Gastroesophageal sphincter (tissue), 3 donors: ENCODE data around the gene SLC4A9.

Source experiments
- CTCF ChIP-seq, 4 experiments: fragments of 200-600 bp in 2 of 4; fragments of 450-650 bp in 2 of 4; sonication (generic) in 1 of 4; IDR thresholded peaks; one replicate each; pipeline ENCODE4 v1.5.1; 2017 to 2019; ENCODE audit warnings: antibody characterized with exemption in 4 of 4, mild to moderate bottlenecking in 2 of 4, moderate library complexity in 2 of 4
- EP300 ChIP-seq: sonication (generic); formaldehyde crosslinking; IDR thresholded peaks from one replicate; pipeline ENCODE4 v1.6.1; 2017; ENCODE audit warnings: antibody characterized with exemption, mild to moderate bottlenecking
- POLR2AphosphoS5 ChIP-seq: sonication (generic); formaldehyde crosslinking; IDR thresholded peaks from one replicate; pipeline ENCODE4 v1.6.1; 2017; ENCODE audit warnings: antibody characterized with exemption

GRCh38 chr5:140420665-140421361 lies 60.8 kb downstream of the SLC4A9 start:
- TF ChIP-seq CTCF (IDR thresholded peaks at IDR 0.05) (no peak), EP300 (no peak), POLR2AphosphoS5 (no peak)
